GM21526 (cell line): ENCODE results near the gene KLF4.

Experiments used
- ATAC-seq: cut with Tn5 transposase; IDR thresholded peaks from one replicate; pipeline ENCODE4 v1.9.1; 2021; ENCODE audit warnings: moderate library complexity; ENCODE audit not compliant: unreplicated experiment, low FRiP score

Gene KLF4

GRCh38 chr9:107460153-107461023 lies 29.2 kb downstream of the KLF4 start:
- ATAC-seq = no peak

GRCh38 chr9:107455425-107456135 lies 34.0 kb downstream of the KLF4 start:
- ATAC-seq = no peak

- no peak for ATAC-seq
These were observed 36.1 kb downstream of the KLF4 start for GRCh38 chr9:107453479-107453878.

GRCh38 chr9:107447834-107448233 lies 41.7 kb downstream of the KLF4 start:
- no peak for ATAC-seq

- ATAC-seq = no peak
These were observed 42.5 kb downstream of the KLF4 start for GRCh38 chr9:107447081-107447480.

- no peak for ATAC-seq
These were observed 43.1 kb downstream of the KLF4 start for GRCh38 chr9:107446491-107446890.

- ATAC-seq = no peak
These were observed 45.8 kb downstream of the KLF4 start for GRCh38 chr9:107443786-107444185.

GRCh38 chr9:107439991-107440456 lies 49.5 kb downstream of the KLF4 start:
- no peak for ATAC-seq

GRCh38 chr9:107438211-107439031 lies 51.1 kb downstream of the KLF4 start:
- no peak for ATAC-seq

- ATAC-seq = no peak
These were observed 51.9 kb downstream of the KLF4 start for GRCh38 chr9:107437716-107438115.

- no peak for ATAC-seq
These were observed 54.2 kb downstream of the KLF4 start for GRCh38 chr9:107435415-107435814.
